Lung (tissue), 12 donors: ENCODE data around the gene GPR153. TPM values are rescaled to one million over a fixed set of nuclear protein-coding genes. Genes with fewer than 3 reads are reported as not detected.

Experiments
- ATAC-seq: fragments of 200-7000 bp; cut with Tn5 transposase; one replicate; pipeline ENCODE4 v1.9.1; 2020; ENCODE audit warnings: moderate number of reproducible peaks; ENCODE audit not compliant: insufficient read depth, low FRiP score
- DNase-seq, 3 donors: peaks; one replicate each; pipeline ENCODE4 v3.0.0-alpha.2; 2013 to 2017
- H3K27ac ChIP-seq, 2 donors: one replicate each; pipeline ENCODE4 v1.5.1; 2013; ENCODE audit warnings: mild to moderate bottlenecking in 2 of 2, moderate library complexity in 2 of 2, control low read depth in 1 of 2, inconsistent platforms in 1 of 2, low read depth in 1 of 2, low read length in 1 of 2
- H3K27me3 ChIP-seq, 3 donors: one replicate each; pipeline ENCODE4 v1.5.1; 2013; ENCODE audit warnings: low read length in 2 of 3; ENCODE audit not compliant: control insufficient read depth in 3 of 3, insufficient read depth in 3 of 3
- H3K36me3 ChIP-seq, 4 donors: one replicate each; pipeline ENCODE4 v1.5.1; 2013; ENCODE audit warnings: low read length in 4 of 4, mild to moderate bottlenecking in 1 of 4, moderate library complexity in 1 of 4; ENCODE audit not compliant: control insufficient read depth in 4 of 4, insufficient read depth in 4 of 4
- H3K4me1 ChIP-seq, 5 donors: one replicate each; pipeline ENCODE4 v1.5.1; 2013; ENCODE audit warnings: low read length in 5 of 5, mild to moderate bottlenecking in 2 of 5, moderate library complexity in 1 of 5; ENCODE audit not compliant: control insufficient read depth in 5 of 5, insufficient read depth in 5 of 5
- H3K4me3 ChIP-seq: one replicate; pipeline ENCODE4 v1.5.1; 2013; ENCODE audit warnings: mild to moderate bottlenecking, control low read depth, moderate library complexity
- H3K9ac ChIP-seq, 2 donors: one replicate each; pipeline ENCODE4 v1.5.1; 2013; ENCODE audit warnings: low read length in 2 of 2, control low read depth in 1 of 2; ENCODE audit not compliant: insufficient read depth in 1 of 2
- H3K9me3 ChIP-seq, 4 donors: one replicate each; pipeline ENCODE4 v1.5.1; 2013; ENCODE audit warnings: low read length in 3 of 4, mild to moderate bottlenecking in 1 of 4, moderate library complexity in 1 of 4; ENCODE audit not compliant: control insufficient read depth in 4 of 4, insufficient read depth in 3 of 4
- WGBS, 2 donors: extraction: QIAGEN DNeasy Blood & Tissue Kit; methylation state at CpG; one replicate each; pipeline ENCODE4 v1.1.7; 2013; 5-methylcytosine and 5-hydroxymethylcytosine counted together
- polyA plus RNA-seq, 2 donors: library from polyadenylated mRNA; stranded (reverse); fragments of 200-250 nt; gene quantifications; one replicate each; pipeline ENCODE4 v1.2.1, GENCODE V29; 2013
- total RNA-seq, 2 donors: library from RNA; depleted of rRNA in 1 of 2; stranded (reverse); fragments of >200 nt in 1 of 2; gene quantifications; one replicate each; pipeline ENCODE4 v1.2.1, GENCODE V29; 2014 to 2021
- TF ChIP-seq, protein P1 (sequence below): IDR thresholded peaks from 2 replicates; pipeline ENCODE4 v1.5.1; 2012; ENCODE audit warnings: mild to moderate bottlenecking; ENCODE audit errors: control extremely low read depth, extremely low read depth
- donor health status: control.
- donor health status: control.
- donor health status: Bipolar disorder and iron deficiency.
- donor health status: healthy.
- donor health status: DM: yes; HTN: yes; CAD: no.

GPR153 gene
- total and polyA plus RNA-seq, 4 donors, result 3.2 to 17.0 (median 6.2) TPM

DNA sequence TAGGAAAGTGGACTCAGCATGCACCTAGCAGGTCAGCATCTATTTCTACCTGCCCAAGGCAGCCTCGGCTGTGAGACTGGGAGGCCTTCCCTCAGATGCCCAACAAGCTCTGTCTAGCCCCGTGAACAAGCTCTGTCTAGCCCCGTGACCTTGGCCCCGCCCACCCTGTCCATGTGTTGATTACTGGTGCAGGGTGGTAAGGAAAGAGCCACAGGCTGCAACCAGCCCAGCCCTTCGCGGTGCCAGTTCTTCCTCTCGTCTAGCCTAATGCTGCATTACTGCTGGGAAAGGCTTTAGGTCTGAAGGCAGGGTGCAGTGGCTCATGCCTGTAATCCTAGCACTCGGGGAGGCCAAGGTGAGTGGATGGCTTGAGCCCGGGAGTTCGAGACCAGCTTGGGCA lies 2.2 kb downstream of the GPR153 start:
- TF ChIP-seq, protein P1, sequence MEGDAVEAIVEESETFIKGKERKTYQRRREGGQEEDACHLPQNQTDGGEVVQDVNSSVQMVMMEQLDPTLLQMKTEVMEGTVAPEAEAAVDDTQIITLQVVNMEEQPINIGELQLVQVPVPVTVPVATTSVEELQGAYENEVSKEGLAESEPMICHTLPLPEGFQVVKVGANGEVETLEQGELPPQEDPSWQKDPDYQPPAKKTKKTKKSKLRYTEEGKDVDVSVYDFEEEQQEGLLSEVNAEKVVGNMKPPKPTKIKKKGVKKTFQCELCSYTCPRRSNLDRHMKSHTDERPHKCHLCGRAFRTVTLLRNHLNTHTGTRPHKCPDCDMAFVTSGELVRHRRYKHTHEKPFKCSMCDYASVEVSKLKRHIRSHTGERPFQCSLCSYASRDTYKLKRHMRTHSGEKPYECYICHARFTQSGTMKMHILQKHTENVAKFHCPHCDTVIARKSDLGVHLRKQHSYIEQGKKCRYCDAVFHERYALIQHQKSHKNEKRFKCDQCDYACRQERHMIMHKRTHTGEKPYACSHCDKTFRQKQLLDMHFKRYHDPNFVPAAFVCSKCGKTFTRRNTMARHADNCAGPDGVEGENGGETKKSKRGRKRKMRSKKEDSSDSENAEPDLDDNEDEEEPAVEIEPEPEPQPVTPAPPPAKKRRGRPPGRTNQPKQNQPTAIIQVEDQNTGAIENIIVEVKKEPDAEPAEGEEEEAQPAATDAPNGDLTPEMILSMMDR, result no peak
- 67 to 76% methylated on average over 10 of the region's 10 CpGs for WGBS, 2 donors
- Histone ChIP-seq H3K4me3 (no peak overlapping the region), H3K27me3 (peaks cover 0 to 4% (median 0%) of the 10 kb centered on the region in 3 donors), H3K4me1 (peaks cover 0 to 31% (median 16%) of the 10 kb centered on the region in 5 donors), H3K9ac (no peak overlapping the region), H3K27ac (no peak overlapping the region), H3K9me3 (peaks cover 0 to 4% (median 0%) of the 10 kb centered on the region in 4 donors), H3K36me3 (peaks cover 0 to 5% (median 1%) of the 10 kb centered on the region in 4 donors)
- ATAC-seq (no peak), DNase-seq (no peak)

DNA sequence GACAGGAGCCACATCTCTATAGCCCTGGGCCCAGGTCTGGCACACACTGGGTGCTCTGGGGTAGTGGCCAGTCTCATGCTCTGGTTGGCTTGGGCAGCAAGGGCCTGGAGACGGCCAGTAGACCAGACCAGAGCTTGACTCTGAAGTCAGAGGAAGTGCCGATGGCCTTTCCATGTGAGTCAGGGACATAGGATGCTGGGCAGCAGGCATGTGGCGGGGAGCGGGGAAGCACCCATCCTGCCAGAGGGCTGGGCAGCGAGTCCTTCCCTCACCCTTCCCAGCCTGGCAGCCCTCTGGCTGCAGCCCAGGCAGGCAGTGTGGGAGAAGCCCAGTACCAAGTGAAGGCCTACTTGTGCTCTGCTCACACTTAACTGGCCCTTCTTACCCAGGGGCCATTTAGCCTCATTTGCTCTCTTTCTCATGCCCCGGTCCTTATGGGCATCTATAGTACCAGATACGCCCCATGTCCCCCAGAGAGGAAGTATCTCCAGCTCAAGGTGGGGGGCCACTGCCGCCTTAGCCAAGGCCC lies 3.3 kb downstream of the GPR153 start:
- no peak for DNase-seq

DNA sequence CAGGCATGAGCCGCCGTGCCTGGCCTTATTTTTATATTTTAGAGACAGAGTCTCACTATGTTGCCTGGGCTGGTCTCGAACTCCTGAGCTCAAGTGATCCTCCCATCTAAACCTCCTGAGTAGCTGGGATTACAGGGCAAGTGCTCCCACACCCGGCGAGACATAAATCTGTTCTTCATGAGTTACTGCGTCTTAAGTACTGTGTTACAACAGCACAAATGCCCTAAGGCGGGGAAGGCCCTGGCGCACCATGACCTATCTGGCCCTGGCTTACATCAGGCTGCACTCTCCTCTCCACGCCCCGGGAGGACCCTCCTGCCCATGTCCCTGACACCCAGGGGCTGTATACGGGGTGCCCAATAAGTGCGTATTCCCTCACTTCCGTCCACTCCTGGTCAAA lies 4.3 kb downstream of the GPR153 start:
- Histone ChIP-seq H3K4me3 (no peak overlapping the region), H3K4me1 (peaks cover 0 to 11% (median 5%) of the 10 kb centered on the region in 5 donors), H3K27me3 (peaks cover 0 to 4% (median 0%) of the 10 kb centered on the region in 3 donors), H3K36me3 (peaks cover 0 to 12% (median 1%) of the 10 kb centered on the region in 4 donors), H3K9me3 (peaks cover 0 to 5% (median 0%) of the 10 kb centered on the region in 4 donors), H3K27ac (no peak overlapping the region), H3K9ac (no peak overlapping the region)
- no peak for ATAC-seq
- WGBS, 2 donors, result 86 to 90% methylated on average over 12 to 13 of the region's 13 CpGs
- TF ChIP-seq, protein P1, result no peak
- DNase-seq, result no peak

More for the DNA sequence above, 3.3 kb downstream of the GPR153 start:
- H3K4me1 ChIP-seq, result peaks cover 0 to 20% (median 7%) of the 10 kb centered on the region in 5 donors
- no peak overlapping the region for H3K4me3 ChIP-seq
- TF ChIP-seq, protein P1, result no peak
- H3K27me3 ChIP-seq, result peaks cover 0 to 4% (median 0%) of the 10 kb centered on the region in 3 donors
- peaks cover 0 to 5% (median 0%) of the 10 kb centered on the region in 4 donors for H3K9me3 ChIP-seq
- no peak for ATAC-seq
- 90% methylated on average over 8 of the region's 8 CpGs for WGBS, 2 donors
- no peak overlapping the region for H3K9ac ChIP-seq
- peaks cover 0 to 9% (median 1%) of the 10 kb centered on the region in 4 donors for H3K36me3 ChIP-seq
- no peak overlapping the region for H3K27ac ChIP-seq
